ENCODE results near the gene CALML6.

DNA sequence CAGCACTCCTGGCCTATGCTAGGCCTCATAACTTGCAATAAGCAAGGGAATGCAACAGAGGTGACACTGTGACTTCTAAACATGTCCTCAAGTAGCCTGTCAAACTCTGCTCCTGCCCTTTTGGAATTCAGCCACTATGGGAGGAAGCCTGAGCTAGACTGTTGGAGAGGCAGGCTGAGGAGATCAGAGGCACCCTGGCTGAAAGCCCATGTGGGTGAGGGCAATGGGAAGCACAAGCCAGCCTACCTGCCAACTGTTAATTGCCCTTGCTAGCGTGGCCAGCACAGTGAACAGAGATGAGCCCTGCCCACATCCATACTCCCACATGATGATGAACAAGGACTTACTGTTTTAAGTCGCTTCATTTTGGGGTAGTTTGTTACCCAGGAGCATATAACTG, 41.9 kb upstream of the CALML6 start:
- TF ChIP-seq, protein P1, sequence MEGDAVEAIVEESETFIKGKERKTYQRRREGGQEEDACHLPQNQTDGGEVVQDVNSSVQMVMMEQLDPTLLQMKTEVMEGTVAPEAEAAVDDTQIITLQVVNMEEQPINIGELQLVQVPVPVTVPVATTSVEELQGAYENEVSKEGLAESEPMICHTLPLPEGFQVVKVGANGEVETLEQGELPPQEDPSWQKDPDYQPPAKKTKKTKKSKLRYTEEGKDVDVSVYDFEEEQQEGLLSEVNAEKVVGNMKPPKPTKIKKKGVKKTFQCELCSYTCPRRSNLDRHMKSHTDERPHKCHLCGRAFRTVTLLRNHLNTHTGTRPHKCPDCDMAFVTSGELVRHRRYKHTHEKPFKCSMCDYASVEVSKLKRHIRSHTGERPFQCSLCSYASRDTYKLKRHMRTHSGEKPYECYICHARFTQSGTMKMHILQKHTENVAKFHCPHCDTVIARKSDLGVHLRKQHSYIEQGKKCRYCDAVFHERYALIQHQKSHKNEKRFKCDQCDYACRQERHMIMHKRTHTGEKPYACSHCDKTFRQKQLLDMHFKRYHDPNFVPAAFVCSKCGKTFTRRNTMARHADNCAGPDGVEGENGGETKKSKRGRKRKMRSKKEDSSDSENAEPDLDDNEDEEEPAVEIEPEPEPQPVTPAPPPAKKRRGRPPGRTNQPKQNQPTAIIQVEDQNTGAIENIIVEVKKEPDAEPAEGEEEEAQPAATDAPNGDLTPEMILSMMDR (IDR thresholded peaks at IDR 0.05) = no peak
- TF ChIP-seq POLR2A (IDR thresholded peaks at IDR 0.05) = no peak

Data from vagina (tissue), 2 donors.